ENCODE data around the gene USP28.
"Not testable (repeated sequence)": the region's sequence is repeated elsewhere in the genome, so short reads cannot be mapped to it uniquely, and the experiment has no call there.

The USP28 gene

GRCh38 chr11:113773416-113774173, 101.8 kb downstream of the USP28 start, which contains the start of gene ZW10:
TSS of gene ZW10 (minus strand) at chr11:113773692. CDS start at chr11:113773666, 26 bp downstream.
- DNase-seq (ENCODE audit: low read depth in 2 of 2) = peak; percentile 82 to 86

GRCh38 chr11:113773092-113773415, 102.3 kb downstream of the USP28 start:
- DNase-seq (ENCODE audit: low read depth in 2 of 2) = no peak

GRCh38 chr11:113771964-113772363, 103.4 kb downstream of the USP28 start:
- no peak for DNase-seq (ENCODE audit: low read depth in 2 of 2)

- no peak for DNase-seq (ENCODE audit: low read depth in 2 of 2)
Measured at GRCh38 chr11:113764527-113765219, 110.7 kb downstream of the USP28 start.

- DNase-seq (ENCODE audit: low read depth in 2 of 2) = not testable (repeated sequence)
Measured at GRCh38 chr11:113763040-113763439, 112.3 kb downstream of the USP28 start.

GRCh38 chr11:113760241-113760640, 115.1 kb downstream of the USP28 start:
- no peak for DNase-seq (ENCODE audit: low read depth in 2 of 2)

GRCh38 chr11:113752932-113753331, 122.4 kb downstream of the USP28 start:
- no peak for DNase-seq (ENCODE audit: low read depth in 2 of 2)

Measured in stimulated activated CD8-positive, alpha-beta memory T cell treated with anti-CD3 and anti-CD28 coated beads, Interleukin-15, amount 100 ng/mL, for 4 hours (primary cell).